Gastroesophageal sphincter (tissue), 4 donors: ENCODE results near the gene ADAMTS14. TPM values are rescaled to one million over a fixed set of nuclear protein-coding genes. Genes with fewer than 3 reads are reported as not detected.

Experiments used
- ATAC-seq: fragments of 150-250 bp; one replicate; pipeline ENCODE4 v1.9.1; 2016; ENCODE audit warnings: mild to moderate bottlenecking, moderate library complexity
- H3K27ac ChIP-seq, 4 donors: fragments of 200-600 bp; sonication (generic) in 3 of 4; 1 replicate in 3 of 4; 2 replicates in 1 of 4; pipeline ENCODE4 v1.5.1; 2016 to 2019
- H3K27me3 ChIP-seq: fragments of 200-600 bp; sonication (generic); one replicate; pipeline ENCODE4 v1.5.1; 2019
- H3K36me3 ChIP-seq, 2 donors: fragments of 200-600 bp; sonication (generic); one replicate each; pipeline ENCODE4 v1.5.1; 2019; ENCODE audit warnings: control low read depth in 1 of 2
- H3K4me1 ChIP-seq, 3 donors: fragments of 200-600 bp; sonication (generic); 1 replicate in 2 of 3; 2 replicates in 1 of 3; pipeline ENCODE4 v1.5.1; 2016 to 2019; ENCODE audit warnings: control low read depth in 2 of 3
- H3K4me3 ChIP-seq, 2 donors: fragments of 200-600 bp; sonication (generic); one replicate each; pipeline ENCODE4 v1.5.1; 2019; ENCODE audit warnings: mild to moderate bottlenecking in 1 of 2, moderate library complexity in 1 of 2
- H3K9me3 ChIP-seq, 3 donors: fragments of 200-600 bp; sonication (generic); one replicate each; pipeline ENCODE4 v1.5.1; 2017 to 2019; ENCODE audit warnings: control low read depth in 2 of 3
- CTCF ChIP-seq, 4 experiments: fragments of 200-600 bp in 2 of 4; fragments of 450-650 bp in 2 of 4; sonication (generic) in 1 of 4; IDR thresholded peaks; one replicate each; pipeline ENCODE4 v1.5.1; 2017 to 2019; ENCODE audit warnings: antibody characterized with exemption in 4 of 4, mild to moderate bottlenecking in 2 of 4, moderate library complexity in 2 of 4
- EP300 ChIP-seq: sonication (generic); formaldehyde crosslinking; IDR thresholded peaks from one replicate; pipeline ENCODE4 v1.6.1; 2017; ENCODE audit warnings: antibody characterized with exemption, mild to moderate bottlenecking
- POLR2A ChIP-seq, 2 donors: fragments of 450-650 bp; IDR thresholded peaks; one replicate each; pipeline ENCODE4 v1.6.1; 2017; ENCODE audit warnings: antibody characterized with exemption in 2 of 2, mild to moderate bottlenecking in 2 of 2, moderate library complexity in 1 of 2
- POLR2AphosphoS5 ChIP-seq: sonication (generic); formaldehyde crosslinking; IDR thresholded peaks from one replicate; pipeline ENCODE4 v1.6.1; 2017; ENCODE audit warnings: antibody characterized with exemption
- WGBS, 2 donors: methylation state at CpG; one replicate each; pipeline ENCODE4 v1.1.5; 2018; ENCODE audit warnings: low coverage in 1 of 2; 5-methylcytosine and 5-hydroxymethylcytosine counted together
- total RNA-seq, 4 donors: library from RNA; depleted of rRNA; stranded (reverse); fragments of >200 nt; gene quantifications; one replicate each; pipeline ENCODE4 v1.1.0, GENCODE V29; 2016

ADAMTS14 gene
- total RNA-seq, 4 donors from 2014 or later: 0.04 to 0.27 TPM; not detected in 2

GRCh38 chr10:70723771-70724170 lies 51.5 kb downstream of the ADAMTS14 start:
- Histone ChIP-seq H3K9me3 (no peaks in the 10 kb centered on the region), H3K4me3 (no peak overlapping the region), H3K36me3 (no peaks in the 10 kb centered on the region), H3K4me1 (no peaks in the 10 kb centered on the region), H3K27ac (no peak overlapping the region), H3K27me3 (no peaks in the 10 kb centered on the region)
- WGBS, 2 donors: 79% methylated on average over 2 of the region's 3 CpGs; no CpG with 5 or more reads in 1 of the 2 donors
- TF ChIP-seq POLR2AphosphoS5 (no peak), POLR2A (IDR thresholded peaks at IDR 0.05) (no peak), EP300 (no peak), CTCF (IDR thresholded peaks at IDR 0.05) (no peak)
- ATAC-seq: no peak

- TF ChIP-seq CTCF (IDR thresholded peaks at IDR 0.05): no peak
- TF ChIP-seq POLR2A (IDR thresholded peaks at IDR 0.05): no peak
- TF ChIP-seq POLR2AphosphoS5: no peak
- TF ChIP-seq EP300: no peak
- Histone ChIP-seq H3K27me3 (no peaks in the 10 kb centered on the region), H3K4me3 (no peak overlapping the region), H3K4me1 (peaks cover 0 to 6% (median 0%) of the 10 kb centered on the region in 3 donors), H3K9me3 (no peaks in the 10 kb centered on the region), H3K27ac (no peak overlapping the region), H3K36me3 (no peaks in the 10 kb centered on the region)
- WGBS, 2 donors: 93 to 100% methylated on average over 3 of the region's 10 CpGs
- ATAC-seq: no peak
Observed at GRCh38 chr10:70726909-70727495, 54.7 kb downstream of the ADAMTS14 start.

GRCh38 chr10:70728328-70728727 lies 56.0 kb downstream of the ADAMTS14 start:
- Histone ChIP-seq H3K4me1 (peaks cover 0 to 6% (median 0%) of the 10 kb centered on the region in 3 donors), H3K4me3 (no peak overlapping the region), H3K27ac (no peak overlapping the region), H3K9me3 (no peaks in the 10 kb centered on the region), H3K27me3 (no peaks in the 10 kb centered on the region), H3K36me3 (no peaks in the 10 kb centered on the region)
- 87 to 91% methylated on average over 2 of the region's 2 CpGs for WGBS, 2 donors
- ATAC-seq: no peak
- TF ChIP-seq POLR2A (IDR thresholded peaks at IDR 0.05) (no peak), CTCF (IDR thresholded peaks at IDR 0.05) (no peak), EP300 (no peak), POLR2AphosphoS5 (no peak)

GRCh38 chr10:70729763-70730357 lies 57.6 kb downstream of the ADAMTS14 start:
- ATAC-seq: no peak
- Histone ChIP-seq H3K27ac (no peak overlapping the region), H3K4me1 (peaks cover 0 to 6% (median 0%) of the 10 kb centered on the region in 3 donors), H3K9me3 (no peaks in the 10 kb centered on the region), H3K27me3 (no peaks in the 10 kb centered on the region), H3K4me3 (no peak overlapping the region), H3K36me3 (no peaks in the 10 kb centered on the region)
- TF ChIP-seq POLR2AphosphoS5: no peak
- TF ChIP-seq EP300: no peak
- TF ChIP-seq CTCF (IDR thresholded peaks at IDR 0.05): no peak
- no peak for TF ChIP-seq POLR2A (IDR thresholded peaks at IDR 0.05)
- 18 to 51% methylated on average over 3 to 9 of the region's 16 CpGs for WGBS, 2 donors

- Histone ChIP-seq H3K4me3 (no peak overlapping the region), H3K27me3 (no peaks in the 10 kb centered on the region), H3K9me3 (no peaks in the 10 kb centered on the region), H3K36me3 (no peaks in the 10 kb centered on the region), H3K27ac (no peak overlapping the region), H3K4me1 (peaks cover 0 to 6% (median 0%) of the 10 kb centered on the region in 3 donors)
- TF ChIP-seq CTCF (IDR thresholded peaks at IDR 0.05) (no peak), POLR2AphosphoS5 (no peak), EP300 (no peak), POLR2A (IDR thresholded peaks at IDR 0.05) (no peak)
- 72% methylated on average over 2 of the region's 2 CpGs; no CpG with 5 or more reads in 1 of the 2 donors for WGBS, 2 donors
- no peak for ATAC-seq
Observed at GRCh38 chr10:70730955-70731354, 58.6 kb downstream of the ADAMTS14 start.
